ENCODE results near the gene PELI1.

The PELI1 gene

DNA sequence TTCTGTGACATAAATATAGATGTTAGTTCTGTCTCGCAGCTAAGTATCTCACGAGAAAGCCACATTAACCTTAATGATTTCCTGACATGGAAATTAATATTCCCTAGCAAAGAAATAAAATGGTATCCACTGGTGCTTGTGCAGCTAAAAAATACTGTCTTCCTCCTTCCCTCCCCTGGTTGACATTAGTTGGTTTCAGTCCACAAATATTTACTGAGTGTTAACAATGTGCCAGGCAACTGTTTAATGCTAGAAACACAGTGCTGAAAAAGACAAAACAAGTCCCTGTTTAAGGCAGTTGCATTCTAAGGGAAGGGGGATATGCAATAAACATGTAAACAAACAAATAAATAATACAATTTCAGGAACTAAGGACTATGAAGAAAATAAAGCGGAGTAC is 80.8 kb downstream of the PELI1 start:
- no peaks in the 10 kb centered on the region for H3K4me1 ChIP-seq (ENCODE audit: control insufficient read depth, insufficient read depth, low read length)
- H3K9ac ChIP-seq (ENCODE audit: low read length): no peak overlapping the region
- H3K36me3 ChIP-seq (ENCODE audit: control insufficient read depth, insufficient read depth, low read length): no peaks in the 10 kb centered on the region
- H3K27me3 ChIP-seq (ENCODE audit: control insufficient read depth, insufficient read depth, low read length): no peaks in the 10 kb centered on the region
- no peak overlapping the region for H3K4me3 ChIP-seq (ENCODE audit: low read length)
- no peak overlapping the region for H3K27ac ChIP-seq (ENCODE audit: low read depth, low read length)

DNA sequence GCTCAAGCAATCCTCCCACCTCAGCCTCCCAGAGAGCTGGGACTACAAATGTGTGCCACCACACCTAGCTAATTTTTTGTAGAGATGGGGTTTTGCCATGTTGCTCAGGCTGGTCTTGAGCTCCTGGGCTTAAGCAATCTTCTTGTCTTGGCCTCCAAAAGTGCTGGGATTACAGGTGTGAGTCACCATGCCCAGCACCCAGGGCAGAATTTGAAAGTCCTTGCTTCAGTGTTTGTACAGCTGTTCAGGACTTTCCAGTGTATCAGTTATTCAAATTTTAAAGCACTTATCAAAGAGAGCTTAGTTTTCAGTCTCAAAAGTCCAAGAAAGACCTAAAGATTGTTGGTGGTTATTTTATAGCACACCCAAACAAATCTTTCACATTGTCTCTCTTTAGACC is 81.4 kb downstream of the PELI1 start:
- Histone ChIP-seq H3K4me1 (ENCODE audit: control insufficient read depth, insufficient read depth, low read length) (no peaks in the 10 kb centered on the region), H3K27me3 (ENCODE audit: control insufficient read depth, insufficient read depth, low read length) (no peaks in the 10 kb centered on the region), H3K27ac (ENCODE audit: low read depth, low read length) (no peak overlapping the region), H3K4me3 (ENCODE audit: low read length) (no peak overlapping the region), H3K36me3 (ENCODE audit: control insufficient read depth, insufficient read depth, low read length) (no peaks in the 10 kb centered on the region), H3K9ac (ENCODE audit: low read length) (no peak overlapping the region)

DNA sequence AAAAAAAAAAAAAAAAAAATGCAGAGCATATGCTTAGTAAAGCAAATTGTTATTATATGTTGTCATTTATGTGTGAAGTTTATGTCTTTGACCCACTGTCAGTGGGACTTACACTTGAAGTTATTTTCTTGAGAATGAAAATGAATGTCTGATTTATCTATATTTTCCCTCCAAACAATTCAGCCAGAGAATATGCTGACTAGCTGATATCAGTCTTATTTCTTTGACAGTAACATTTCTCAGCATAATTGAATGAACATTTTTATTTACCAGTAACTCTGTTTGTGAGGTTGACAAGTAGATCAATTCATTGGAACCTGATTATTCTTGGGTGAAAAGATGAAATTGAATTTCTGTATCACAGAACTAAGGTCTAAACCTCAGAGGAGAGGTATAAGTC is 85.0 kb downstream of the PELI1 start:
- Histone ChIP-seq H3K9ac (ENCODE audit: low read length) (no peak overlapping the region), H3K36me3 (ENCODE audit: control insufficient read depth, insufficient read depth, low read length) (no peaks in the 10 kb centered on the region), H3K27ac (ENCODE audit: low read depth, low read length) (no peak overlapping the region), H3K4me3 (ENCODE audit: low read length) (no peak overlapping the region), H3K4me1 (ENCODE audit: control insufficient read depth, insufficient read depth, low read length) (no peaks in the 10 kb centered on the region), H3K27me3 (ENCODE audit: control insufficient read depth, insufficient read depth, low read length) (no peaks in the 10 kb centered on the region)

DNA sequence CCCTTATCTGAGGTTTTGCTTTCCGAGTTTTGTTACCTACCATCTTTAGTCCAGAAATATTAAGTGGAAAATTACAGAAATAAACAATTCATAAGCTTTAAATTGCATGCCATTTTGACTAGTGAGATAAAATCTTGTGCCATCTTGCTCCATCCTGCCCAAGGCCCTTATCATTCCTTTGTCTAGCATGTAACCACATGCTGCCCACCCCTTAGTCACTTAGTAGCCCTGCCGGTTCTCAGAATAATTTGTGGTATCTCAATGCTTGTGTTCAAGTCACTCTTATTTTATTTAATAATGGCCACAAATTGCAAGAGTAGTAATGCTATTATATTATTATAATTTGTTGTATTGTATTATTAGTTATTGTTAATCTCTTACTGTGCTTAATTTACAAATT is 88.2 kb downstream of the PELI1 start:
- no peak overlapping the region for H3K9ac ChIP-seq (ENCODE audit: low read length)
- H3K27ac ChIP-seq (ENCODE audit: low read depth, low read length): no peak overlapping the region
- H3K36me3 ChIP-seq (ENCODE audit: control insufficient read depth, insufficient read depth, low read length): no peaks in the 10 kb centered on the region
- no peak overlapping the region for H3K4me3 ChIP-seq (ENCODE audit: low read length)
- H3K4me1 ChIP-seq (ENCODE audit: control insufficient read depth, insufficient read depth, low read length): no peaks in the 10 kb centered on the region
- no peaks in the 10 kb centered on the region for H3K27me3 ChIP-seq (ENCODE audit: control insufficient read depth, insufficient read depth, low read length)

DNA sequence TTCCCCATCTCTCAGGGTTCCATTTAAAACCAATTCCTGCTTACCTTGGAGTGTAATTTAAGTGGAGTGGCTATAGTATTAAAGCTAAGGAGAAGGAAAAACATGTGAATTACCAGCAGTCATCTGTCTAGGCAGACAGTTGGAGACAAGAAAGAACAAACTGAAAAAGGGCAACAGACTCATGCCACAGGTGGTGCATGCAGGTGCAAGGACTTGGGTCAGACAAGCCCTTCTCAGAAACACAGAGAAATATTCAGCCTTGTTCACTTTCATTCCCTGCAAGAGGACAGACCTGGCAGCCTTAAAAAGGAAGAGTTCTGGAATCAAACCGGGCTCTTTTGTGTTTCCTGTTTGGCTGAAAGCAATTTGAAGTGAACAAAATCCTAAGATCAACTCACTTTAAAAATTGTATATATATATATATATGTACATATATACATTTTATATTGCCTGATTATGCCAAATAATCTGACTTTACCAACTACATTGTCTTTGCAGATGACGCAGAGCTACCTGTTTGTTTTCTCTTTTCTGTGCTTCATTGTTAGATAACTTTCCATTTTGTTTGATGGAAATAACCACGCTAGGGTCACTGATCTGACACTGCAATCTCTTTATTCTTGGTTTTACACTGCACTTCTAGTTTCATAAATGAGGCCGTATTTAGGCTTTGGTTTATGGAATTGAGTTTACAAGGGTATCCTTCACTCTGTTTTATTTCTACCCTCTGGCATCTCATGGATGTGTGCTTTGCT is 89.9 kb downstream of the PELI1 start:
- Histone ChIP-seq H3K36me3 (ENCODE audit: control insufficient read depth, insufficient read depth, low read length) (no peaks in the 10 kb centered on the region), H3K4me3 (ENCODE audit: low read length) (no peak overlapping the region), H3K27me3 (ENCODE audit: control insufficient read depth, insufficient read depth, low read length) (no peaks in the 10 kb centered on the region), H3K27ac (ENCODE audit: low read depth, low read length) (no peak overlapping the region), H3K9ac (ENCODE audit: low read length) (no peak overlapping the region), H3K4me1 (ENCODE audit: control insufficient read depth, insufficient read depth, low read length) (no peaks in the 10 kb centered on the region)

DNA sequence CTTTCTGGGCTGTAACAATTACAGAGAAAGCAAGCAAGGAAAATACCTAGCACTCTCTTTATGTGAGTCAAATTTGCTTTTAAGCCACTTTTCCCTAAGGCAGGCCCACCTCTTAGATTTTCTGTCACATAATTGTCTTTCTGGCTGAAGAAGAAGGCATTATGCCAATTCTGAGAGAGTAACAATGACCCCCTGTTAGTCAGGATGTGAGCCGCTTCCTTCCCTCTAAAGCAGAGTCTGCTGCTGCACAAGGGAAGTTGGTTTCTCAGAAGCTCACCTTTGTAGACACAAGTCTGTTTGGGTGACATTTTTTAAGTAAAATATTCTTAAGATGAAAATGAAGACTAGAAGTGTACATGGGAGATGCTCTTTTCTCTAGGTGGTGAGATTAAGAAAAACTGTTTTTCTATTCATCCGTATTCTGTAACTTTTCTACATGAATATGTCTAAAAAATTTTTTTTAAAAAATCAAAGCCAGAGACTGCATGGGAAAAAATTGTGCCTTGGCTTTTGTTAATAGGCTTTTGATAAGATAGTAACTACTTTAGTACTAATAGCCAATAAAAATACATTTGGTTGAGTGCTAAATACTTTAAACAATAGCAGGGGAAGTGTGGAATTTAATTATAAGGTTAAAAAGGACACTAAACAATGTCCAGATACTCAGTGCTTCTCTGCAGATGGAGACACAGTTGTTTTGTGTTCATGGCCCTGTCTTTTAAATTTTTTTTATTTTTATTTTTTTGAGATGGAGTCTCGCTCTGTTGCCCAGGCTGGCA is 91.6 kb downstream of the PELI1 start:
- no peaks in the 10 kb centered on the region for H3K27me3 ChIP-seq (ENCODE audit: control insufficient read depth, insufficient read depth, low read length)
- H3K4me3 ChIP-seq (ENCODE audit: low read length): no peak overlapping the region
- H3K27ac ChIP-seq (ENCODE audit: low read depth, low read length): no peak overlapping the region
- no peaks in the 10 kb centered on the region for H3K4me1 ChIP-seq (ENCODE audit: control insufficient read depth, insufficient read depth, low read length)
- H3K9ac ChIP-seq (ENCODE audit: low read length): no peak overlapping the region
- no peaks in the 10 kb centered on the region for H3K36me3 ChIP-seq (ENCODE audit: control insufficient read depth, insufficient read depth, low read length)

DNA sequence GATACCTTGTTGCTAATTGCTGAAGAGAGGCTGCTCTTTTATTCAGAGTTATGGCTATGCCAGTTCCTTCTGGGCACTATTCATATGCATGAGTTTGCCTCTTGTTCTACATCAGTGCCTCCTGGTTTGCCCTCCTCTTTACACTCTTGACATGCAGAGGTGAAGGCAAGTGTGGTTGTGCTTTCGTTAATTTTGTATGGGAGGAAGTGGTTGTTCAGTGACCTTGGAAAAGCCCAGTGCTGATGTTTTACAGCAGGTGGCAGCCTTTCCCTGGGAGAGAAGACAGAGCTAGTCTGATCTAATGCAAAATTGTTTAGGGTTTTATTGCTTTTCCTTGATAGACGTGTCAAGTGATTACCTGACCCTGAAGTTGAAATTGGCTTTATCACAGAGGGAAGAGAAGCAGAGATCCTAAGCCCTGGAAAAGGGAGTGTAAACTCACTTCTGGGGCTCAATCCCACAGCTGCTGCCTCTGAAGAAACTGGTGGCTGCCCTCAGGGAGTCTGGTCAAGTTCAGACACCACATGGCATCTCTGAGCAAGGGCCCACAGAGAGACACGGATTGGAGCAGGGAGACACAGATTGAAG is 94.5 kb downstream of the PELI1 start:
- Histone ChIP-seq H3K27ac (ENCODE audit: low read depth, low read length) (no peak overlapping the region), H3K4me1 (ENCODE audit: control insufficient read depth, insufficient read depth, low read length) (no peaks in the 10 kb centered on the region), H3K36me3 (ENCODE audit: control insufficient read depth, insufficient read depth, low read length) (no peaks in the 10 kb centered on the region), H3K9ac (ENCODE audit: low read length) (no peak overlapping the region), H3K27me3 (ENCODE audit: control insufficient read depth, insufficient read depth, low read length) (no peaks in the 10 kb centered on the region), H3K4me3 (ENCODE audit: low read length) (no peak overlapping the region)

DNA sequence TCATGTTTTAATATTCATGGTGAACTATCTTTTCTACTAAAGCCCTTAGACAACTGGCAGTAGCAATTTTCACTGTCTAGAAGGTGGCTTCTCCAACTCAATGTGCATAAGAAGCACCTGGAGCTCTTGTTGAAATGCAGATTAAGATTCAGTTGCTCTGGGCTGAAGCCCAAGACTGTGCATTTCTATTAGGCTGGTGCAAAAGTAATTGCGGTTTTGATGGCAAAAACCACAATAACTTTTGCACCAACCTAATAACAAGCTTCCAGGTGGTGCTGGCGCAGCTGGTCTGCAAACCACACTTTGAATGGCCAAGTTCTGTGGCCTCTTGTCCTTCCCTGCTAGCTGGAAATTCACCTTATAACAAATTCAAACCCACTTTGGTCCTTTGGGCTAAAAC is 98.3 kb downstream of the PELI1 start:
- no peak overlapping the region for H3K27ac ChIP-seq (ENCODE audit: low read depth, low read length)
- H3K4me3 ChIP-seq (ENCODE audit: low read length): no peak overlapping the region
- no peaks in the 10 kb centered on the region for H3K36me3 ChIP-seq (ENCODE audit: control insufficient read depth, insufficient read depth, low read length)
- no peak overlapping the region for H3K9ac ChIP-seq (ENCODE audit: low read length)
- no peaks in the 10 kb centered on the region for H3K4me1 ChIP-seq (ENCODE audit: control insufficient read depth, insufficient read depth, low read length)
- no peaks in the 10 kb centered on the region for H3K27me3 ChIP-seq (ENCODE audit: control insufficient read depth, insufficient read depth, low read length)

All from rectal smooth muscle tissue (tissue), 1 donor.